Subcutaneous adipose tissue (tissue), 4 donors: Measurements from ENCODE around the gene RRP1B. TPM values are rescaled to one million over a fixed set of nuclear protein-coding genes. Genes with fewer than 3 reads are reported as not detected.

Source experiments
- total RNA-seq, 4 donors: library from RNA; depleted of rRNA; stranded (reverse); fragments of >200 nt; gene quantifications; one replicate each; pipeline ENCODE4 v1.1.0, GENCODE V29; 2016
- TF ChIP-seq, protein P1 (sequence below): fragments of 450-650 bp; IDR thresholded peaks from one replicate; pipeline ENCODE4 v1.5.1; 2016; ENCODE audit warnings: low read depth, mild to moderate bottlenecking, control low read depth, antibody characterized with exemption, moderate library complexity

Gene RRP1B
- total RNA-seq, 4 donors from 2014 or later, result 14.8 to 20.2 (median 17.2) TPM

DNA sequence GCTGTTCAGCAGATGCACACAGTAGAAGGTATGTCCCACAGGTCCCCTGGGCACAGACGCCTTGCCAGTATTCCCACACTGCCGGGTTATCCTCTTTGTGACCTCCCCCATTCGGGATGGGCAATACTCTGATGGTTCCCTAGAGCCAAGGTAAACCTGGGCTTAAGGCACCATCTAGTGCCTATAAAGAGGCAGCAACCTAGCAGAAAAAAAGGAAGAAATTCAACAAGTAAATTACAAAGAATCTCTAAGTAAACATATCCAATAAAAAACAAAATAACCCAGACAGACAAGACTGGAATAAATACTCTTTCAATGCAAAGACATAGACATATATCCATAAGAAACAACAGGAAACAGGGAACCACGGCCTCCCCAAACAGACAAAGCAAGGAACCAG is 39.5 kb upstream of the RRP1B start:
- TF ChIP-seq, protein P1, sequence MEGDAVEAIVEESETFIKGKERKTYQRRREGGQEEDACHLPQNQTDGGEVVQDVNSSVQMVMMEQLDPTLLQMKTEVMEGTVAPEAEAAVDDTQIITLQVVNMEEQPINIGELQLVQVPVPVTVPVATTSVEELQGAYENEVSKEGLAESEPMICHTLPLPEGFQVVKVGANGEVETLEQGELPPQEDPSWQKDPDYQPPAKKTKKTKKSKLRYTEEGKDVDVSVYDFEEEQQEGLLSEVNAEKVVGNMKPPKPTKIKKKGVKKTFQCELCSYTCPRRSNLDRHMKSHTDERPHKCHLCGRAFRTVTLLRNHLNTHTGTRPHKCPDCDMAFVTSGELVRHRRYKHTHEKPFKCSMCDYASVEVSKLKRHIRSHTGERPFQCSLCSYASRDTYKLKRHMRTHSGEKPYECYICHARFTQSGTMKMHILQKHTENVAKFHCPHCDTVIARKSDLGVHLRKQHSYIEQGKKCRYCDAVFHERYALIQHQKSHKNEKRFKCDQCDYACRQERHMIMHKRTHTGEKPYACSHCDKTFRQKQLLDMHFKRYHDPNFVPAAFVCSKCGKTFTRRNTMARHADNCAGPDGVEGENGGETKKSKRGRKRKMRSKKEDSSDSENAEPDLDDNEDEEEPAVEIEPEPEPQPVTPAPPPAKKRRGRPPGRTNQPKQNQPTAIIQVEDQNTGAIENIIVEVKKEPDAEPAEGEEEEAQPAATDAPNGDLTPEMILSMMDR, result no peak

DNA sequence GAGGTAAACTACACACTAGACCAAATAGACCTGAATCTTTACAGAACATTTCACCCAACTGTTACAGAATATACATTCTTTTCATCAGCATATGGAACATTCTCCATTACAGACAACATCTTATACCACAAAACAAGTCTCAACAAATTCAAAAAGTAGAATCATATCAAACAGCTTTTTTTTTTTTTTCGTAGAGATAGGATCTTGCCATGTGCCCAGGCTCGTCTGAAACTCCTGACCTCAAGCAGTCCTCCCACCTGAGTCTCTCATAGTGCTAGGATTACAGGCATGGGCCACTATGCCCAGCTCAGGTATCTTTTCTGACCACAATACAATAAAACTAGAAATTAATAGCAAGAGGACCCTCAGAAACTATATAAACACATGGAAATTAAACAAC is 36.6 kb upstream of the RRP1B start:
- TF ChIP-seq, protein P1, result no peak

DNA sequence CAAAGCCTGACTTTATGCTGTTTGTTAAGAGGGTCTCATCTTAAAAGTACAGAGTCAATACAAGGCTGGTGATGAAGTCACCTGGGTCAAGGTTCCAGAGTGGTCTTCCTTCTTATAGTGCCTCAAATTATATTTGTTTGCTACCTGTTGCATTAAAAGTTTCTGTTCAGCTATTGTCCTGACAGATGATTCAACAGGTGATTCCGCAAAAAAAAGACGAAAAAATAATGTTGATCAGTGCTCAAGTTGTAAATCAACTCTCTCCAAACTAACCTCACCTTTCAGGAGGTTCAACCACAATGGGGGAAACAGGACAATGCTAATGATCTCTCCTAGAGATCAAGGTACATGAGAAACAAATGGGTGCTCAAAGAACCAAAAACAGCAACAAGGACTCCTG is 35.8 kb upstream of the RRP1B start:
- TF ChIP-seq, protein P1, result no peak

DNA sequence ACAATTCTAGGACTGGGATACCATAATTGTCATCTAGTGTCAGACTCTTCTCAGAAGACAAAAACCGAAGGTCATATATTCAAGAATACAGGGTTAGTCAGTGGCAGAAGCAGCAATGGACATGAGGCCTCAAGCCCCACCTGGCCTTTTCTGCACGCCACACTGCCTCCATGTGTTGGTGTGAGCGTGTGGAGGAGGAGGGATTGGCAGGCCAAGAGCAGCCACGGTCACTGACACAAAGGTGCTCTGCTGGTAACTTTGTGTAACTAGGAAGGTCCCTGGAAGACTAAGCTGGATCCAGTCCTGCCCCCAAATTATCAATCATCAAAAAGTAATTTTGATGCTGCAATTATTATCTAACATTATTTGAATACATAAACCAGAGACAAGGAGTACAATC is 35.0 kb upstream of the RRP1B start:
- TF ChIP-seq, protein P1, result no peak

DNA sequence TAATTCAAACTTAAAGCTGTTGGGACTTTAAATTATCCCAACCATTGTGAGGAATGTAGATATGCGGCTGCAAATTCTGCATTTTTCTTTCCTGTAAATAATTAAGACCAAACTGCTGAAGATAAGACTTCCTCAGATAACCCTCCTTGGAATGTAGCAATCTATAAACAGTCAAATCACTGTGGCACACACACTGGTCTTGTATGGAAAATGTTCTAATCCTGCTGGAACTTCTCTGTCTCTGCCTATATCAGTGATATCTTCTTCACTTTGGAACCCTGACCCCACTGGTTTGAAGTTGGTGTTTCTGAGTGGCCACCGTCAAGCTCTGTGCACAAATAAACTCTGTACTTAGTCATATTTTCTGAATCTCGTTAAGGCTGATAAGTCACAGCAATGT is 33.0 kb upstream of the RRP1B start:
- TF ChIP-seq, protein P1, result no peak

DNA sequence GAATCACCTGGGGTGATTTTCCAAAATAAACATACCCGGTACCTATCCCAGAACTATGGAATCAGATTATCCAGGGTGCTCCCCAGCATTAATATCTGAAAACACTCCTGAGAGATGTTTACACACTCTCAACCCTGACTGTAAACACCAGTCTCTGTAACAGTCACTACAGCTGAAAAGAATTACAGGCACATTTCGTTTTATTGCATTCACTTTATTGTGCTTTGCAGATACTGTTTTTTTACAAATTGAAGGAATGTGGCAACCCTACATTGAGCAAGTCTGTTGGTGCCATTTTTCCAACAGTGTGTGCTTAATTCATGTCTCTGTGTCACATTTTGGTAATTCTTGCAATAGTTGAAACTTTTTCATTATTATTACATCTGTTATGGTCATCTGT is 31.8 kb upstream of the RRP1B start:
- TF ChIP-seq, protein P1, result no peak

DNA sequence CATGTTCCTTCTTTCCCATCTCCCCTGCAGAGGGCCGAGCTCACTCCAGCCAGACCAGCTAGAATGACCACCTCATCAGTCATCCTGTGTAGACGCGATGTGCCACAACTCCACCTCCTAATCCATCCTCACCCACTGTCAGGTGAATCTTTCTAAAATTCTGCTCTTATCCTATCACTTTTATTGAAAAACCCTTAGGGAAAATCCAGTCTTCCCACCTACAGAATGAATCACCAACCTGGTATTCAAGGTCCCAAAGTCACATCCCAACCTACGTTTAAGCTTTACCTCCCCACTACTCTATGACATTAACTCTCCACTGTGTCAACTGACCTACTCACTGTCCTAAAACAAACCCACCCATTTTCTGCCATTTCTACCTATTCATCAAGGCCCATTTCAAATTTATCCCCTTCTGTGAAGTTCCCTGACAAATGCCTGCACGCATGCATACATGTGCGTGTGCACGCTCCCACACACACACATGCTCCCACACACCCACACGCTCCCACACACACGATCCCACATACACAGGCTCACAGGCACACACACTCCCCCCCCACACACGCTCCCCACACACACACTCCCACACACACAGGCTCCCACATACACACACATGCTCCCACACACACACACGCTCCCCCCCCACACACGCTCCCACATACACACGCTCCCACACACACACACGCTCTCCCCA is 27.8 kb upstream of the RRP1B start:
- TF ChIP-seq, protein P1, result no peak
